GM12892 (cell line): ENCODE results near the gene BRINP2.

ENCODE experiments used
- POLR2A ChIP-seq: IDR thresholded peaks from 2 replicates; pipeline ENCODE4 v1.6.1; 2011; ENCODE audit warnings: low read depth, low read length, control low read depth
- POLR2AphosphoS5 ChIP-seq: IDR thresholded peaks from 2 replicates; pipeline ENCODE4 v1.6.1; 2011; ENCODE audit warnings: low read depth, low read length, control low read depth

GRCh38 chr1:177275736-177276135 lies 105.0 kb downstream of the BRINP2 start:
- TF ChIP-seq POLR2A (no peak), POLR2AphosphoS5 (no peak)
